AG09309 (cell line): Measurements from ENCODE around the gene EEPD1.

Experiments used
- DNase-seq: peaks from one replicate; pipeline ENCODE4 v3.0.0-alpha.2; 2010; ENCODE audit warnings: low read depth
- H3K4me3 ChIP-seq: 2 replicates; pipeline ENCODE4 v1.5.1; 2011; ENCODE audit warnings: mild to moderate bottlenecking, low read depth, low read length, moderate library complexity; ENCODE audit not compliant: control insufficient read depth
- TF ChIP-seq, protein P1 (sequence below): IDR thresholded peaks from 2 replicates; pipeline ENCODE4 v1.5.1; 2011; ENCODE audit warnings: mild to moderate bottlenecking, low read depth, low read length, inconsistent platforms; ENCODE audit not compliant: insufficient read depth, control insufficient read depth; ENCODE audit errors: missing control alignments

EEPD1 gene

DNA sequence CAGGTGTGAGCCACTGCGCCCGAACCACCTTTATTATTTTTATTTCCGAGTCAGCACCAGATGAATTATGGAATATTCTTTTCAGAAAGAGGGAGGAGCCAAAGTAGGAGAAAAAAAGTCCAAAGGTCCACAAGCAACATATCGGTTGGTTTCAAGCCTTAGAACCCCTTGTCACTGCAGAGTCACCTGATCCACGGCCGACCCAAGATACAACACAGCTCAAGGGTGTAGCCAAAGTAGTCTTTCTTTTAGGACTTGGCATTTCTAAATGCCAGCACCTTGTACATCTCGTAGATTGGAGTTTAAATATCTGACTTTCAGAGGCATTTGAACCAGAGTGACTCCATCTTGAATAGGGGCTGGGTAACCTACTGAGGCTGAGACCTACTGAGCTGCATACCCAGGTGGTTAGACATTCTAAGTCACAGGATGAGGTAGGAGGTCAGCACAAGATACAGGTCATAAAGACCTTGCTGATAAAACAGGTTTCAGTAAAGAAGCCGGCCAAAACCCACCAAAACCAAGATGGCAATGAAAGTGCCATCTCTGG lies 122.8 kb downstream of the EEPD1 start:
- TF ChIP-seq, protein P1, sequence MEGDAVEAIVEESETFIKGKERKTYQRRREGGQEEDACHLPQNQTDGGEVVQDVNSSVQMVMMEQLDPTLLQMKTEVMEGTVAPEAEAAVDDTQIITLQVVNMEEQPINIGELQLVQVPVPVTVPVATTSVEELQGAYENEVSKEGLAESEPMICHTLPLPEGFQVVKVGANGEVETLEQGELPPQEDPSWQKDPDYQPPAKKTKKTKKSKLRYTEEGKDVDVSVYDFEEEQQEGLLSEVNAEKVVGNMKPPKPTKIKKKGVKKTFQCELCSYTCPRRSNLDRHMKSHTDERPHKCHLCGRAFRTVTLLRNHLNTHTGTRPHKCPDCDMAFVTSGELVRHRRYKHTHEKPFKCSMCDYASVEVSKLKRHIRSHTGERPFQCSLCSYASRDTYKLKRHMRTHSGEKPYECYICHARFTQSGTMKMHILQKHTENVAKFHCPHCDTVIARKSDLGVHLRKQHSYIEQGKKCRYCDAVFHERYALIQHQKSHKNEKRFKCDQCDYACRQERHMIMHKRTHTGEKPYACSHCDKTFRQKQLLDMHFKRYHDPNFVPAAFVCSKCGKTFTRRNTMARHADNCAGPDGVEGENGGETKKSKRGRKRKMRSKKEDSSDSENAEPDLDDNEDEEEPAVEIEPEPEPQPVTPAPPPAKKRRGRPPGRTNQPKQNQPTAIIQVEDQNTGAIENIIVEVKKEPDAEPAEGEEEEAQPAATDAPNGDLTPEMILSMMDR: no peak
- no peak overlapping the region for H3K4me3 ChIP-seq
- DNase-seq: no peak

DNA sequence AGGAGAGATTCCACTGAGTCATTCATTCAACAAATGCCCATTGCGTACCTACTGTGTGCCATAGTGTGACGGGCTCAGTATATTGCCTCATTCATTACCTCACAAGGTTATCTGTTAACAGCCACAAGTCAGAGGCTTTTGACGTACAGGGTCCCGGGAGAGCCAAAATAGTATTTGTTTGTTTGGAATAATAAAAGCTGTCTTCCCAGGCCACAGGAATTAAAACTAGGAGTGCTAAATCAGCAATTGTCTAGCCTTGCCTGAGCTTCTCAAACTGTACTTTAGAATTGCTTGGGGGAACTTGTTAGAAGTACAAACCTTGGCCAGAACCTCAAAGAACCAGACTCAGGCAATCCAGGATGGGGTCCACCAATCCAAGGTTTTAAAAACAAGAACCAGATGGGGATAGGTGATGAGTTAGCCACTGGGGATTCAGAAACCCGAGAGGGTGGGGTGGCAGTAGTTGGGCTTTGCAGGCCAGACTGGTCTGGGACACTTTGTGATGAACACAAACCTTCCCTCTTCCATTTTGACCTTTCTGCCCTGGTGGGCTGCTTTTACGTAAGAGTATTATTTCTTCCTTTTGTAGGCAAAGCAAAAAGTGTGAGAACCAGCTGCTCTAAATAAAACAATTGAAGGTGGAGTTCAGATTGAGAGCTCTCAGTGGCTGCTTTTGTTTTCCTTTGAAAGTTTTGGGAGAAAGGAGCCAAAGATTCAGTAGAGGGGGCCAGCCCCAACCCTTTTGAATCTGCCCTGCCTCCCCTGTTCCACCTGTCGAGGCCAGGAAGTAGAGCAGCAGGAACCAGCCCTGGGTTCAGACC lies 123.6 kb downstream of the EEPD1 start:
- no peak for DNase-seq
- H3K4me3 ChIP-seq: no peak overlapping the region
- TF ChIP-seq, protein P1: no peak

DNA sequence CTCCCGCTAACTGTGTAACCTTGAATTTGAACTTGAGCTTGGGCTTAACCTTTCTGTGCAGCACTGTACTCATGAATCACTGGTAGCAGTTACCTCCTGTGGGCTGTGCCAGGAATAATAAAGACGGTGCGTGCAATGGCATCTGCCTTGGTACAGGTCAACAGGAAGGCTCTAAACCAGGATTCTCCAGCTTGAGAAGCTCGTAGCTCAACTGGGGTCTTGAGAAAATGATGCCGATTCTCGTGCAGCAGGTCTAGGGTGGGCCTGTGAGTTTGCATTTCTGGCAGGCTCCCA lies 124.1 kb downstream of the EEPD1 start:
- DNase-seq: no peak
- TF ChIP-seq, protein P1: no peak
- H3K4me3 ChIP-seq: no peak overlapping the region

DNA sequence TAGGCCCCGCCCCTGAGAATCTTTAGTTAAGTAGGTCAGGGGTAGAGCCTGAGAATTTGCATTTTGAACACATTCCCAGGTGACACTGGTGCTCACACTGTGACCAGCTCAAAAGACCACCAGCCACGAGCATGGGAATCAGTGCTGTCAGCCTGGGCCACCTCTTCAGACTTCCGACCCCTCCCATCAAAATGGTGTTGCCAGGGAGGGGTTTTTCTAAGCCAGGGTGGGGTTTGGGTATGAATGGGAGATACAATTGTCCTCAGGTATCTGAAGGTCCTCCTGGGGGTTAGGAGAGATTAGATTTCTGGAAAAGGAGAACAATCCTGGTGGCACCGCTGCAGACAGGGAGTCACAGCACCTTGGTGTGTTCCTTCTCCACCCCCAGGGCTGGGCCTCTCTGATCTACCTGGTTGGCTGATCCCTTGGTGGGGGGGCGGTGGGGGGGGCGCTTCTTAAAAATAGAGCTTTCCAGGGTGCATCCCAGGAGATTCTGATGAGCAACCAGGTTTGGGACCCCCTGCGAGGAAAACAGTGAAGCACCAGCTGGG lies 125.1 kb downstream of the EEPD1 start:
- TF ChIP-seq, protein P1: no peak
- H3K4me3 ChIP-seq: no peak overlapping the region
- DNase-seq: no peak

DNA sequence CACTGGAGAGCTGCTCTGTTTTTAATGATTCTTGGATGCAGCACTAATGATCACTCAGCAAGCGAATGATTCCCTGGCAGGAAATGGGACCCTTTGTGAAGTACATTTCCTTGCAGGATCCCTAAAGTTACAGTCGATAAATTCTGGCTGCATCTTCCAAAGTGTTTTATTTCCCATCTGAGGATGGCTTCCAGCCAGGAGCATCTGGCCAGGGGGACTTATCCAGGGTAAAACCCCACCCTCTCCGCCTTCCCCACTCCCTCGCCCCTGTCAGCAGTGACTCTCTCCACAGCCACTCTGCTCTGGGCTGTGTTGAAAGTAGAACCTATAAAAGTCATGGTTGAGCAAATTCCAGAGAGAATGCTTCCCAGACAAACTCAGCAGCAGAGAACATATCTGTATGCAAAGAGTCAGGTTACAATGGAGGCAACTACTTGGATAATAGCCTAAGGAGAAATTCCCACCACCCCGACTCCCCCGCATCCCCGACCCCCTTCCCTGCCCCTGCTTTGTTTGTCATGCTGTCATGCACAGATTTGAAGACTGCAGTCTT lies 125.6 kb downstream of the EEPD1 start:
- TF ChIP-seq, protein P1: no peak
- H3K4me3 ChIP-seq: no peak overlapping the region
- DNase-seq: peak; percentile 69

DNA sequence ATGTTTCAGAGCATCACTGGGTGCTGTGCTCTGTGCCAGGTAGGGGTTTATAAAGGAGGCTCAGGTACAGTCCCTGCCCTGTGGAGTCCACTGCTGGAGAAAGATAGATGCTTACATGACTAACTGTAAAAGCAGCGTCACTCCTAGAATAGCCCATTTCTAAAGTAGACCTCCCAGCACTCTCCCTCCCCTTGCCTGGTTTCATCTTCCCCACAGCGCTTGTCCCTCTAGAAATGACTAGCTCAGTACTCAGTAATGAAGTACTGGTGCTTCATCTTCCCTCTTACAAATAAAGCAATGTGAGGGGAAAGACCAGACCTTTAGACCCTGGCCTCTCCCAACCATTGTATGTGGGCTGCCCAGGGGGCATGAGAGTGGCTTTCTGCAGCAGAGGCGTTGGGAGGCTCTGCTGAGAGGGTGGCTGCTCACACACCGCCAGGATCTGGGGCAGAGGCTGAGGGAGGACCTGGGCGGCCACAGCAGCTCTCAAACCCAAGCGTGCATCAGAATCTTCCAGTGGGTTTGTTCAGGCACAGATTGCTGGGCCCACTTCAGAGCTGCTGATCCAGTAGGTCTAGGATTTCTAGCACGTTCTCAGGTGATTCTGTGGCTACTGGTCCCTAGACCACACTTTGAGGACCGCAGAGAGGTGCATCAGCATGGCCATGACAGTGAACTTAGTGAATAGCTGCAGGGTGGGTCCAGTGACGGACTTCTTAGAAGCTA lies 126.3 kb downstream of the EEPD1 start:
- DNase-seq: no peak
- TF ChIP-seq, protein P1: no peak
- no peak overlapping the region for H3K4me3 ChIP-seq
